ENCODE data around the gene GPC4.

GPC4 gene

DNA sequence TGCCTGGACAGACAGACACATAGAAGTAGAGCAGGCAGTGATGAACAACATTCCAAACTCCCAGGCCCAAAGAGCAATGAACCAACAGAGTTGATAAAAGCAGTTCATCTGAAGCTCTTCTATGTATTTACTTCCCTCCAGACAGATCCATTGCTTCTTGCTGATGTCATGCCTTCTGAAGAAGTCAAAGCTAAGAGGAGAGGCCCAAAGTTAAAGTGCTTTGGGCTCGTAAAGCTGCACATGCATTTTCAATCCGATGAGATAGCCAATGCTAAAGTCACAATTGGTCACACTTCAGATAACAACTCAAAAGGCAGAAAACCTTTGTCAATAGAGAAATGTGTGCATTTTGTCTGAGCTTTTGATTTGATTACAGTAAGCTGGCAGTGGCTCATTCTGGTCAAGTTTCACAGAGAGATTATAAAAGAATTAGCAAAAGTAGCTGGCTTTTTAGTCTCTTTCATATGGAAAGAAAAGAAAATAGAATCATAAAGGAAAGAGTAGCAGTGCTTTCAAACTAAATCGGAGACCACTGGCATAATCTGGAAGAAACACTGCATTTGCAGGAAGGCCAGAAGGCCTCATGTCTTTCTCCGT lies 82.0 kb downstream of the GPC4 start:
- TF ChIP-seq, protein P1, sequence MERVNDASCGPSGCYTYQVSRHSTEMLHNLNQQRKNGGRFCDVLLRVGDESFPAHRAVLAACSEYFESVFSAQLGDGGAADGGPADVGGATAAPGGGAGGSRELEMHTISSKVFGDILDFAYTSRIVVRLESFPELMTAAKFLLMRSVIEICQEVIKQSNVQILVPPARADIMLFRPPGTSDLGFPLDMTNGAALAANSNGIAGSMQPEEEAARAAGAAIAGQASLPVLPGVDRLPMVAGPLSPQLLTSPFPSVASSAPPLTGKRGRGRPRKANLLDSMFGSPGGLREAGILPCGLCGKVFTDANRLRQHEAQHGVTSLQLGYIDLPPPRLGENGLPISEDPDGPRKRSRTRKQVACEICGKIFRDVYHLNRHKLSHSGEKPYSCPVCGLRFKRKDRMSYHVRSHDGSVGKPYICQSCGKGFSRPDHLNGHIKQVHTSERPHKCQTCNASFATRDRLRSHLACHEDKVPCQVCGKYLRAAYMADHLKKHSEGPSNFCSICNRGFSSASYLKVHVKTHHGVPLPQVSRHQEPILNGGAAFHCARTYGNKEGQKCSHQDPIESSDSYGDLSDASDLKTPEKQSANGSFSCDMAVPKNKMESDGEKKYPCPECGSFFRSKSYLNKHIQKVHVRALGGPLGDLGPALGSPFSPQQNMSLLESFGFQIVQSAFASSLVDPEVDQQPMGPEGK (CRISPR knock-in tag; IDR thresholded peaks at IDR 0.05; ENCODE audit: borderline replicate concordance), result no peak
- no peak for TF ChIP-seq ZFP30 (CRISPR knock-in tag; IDR thresholded peaks at IDR 0.05)
- no peak for ATAC-seq

DNA sequence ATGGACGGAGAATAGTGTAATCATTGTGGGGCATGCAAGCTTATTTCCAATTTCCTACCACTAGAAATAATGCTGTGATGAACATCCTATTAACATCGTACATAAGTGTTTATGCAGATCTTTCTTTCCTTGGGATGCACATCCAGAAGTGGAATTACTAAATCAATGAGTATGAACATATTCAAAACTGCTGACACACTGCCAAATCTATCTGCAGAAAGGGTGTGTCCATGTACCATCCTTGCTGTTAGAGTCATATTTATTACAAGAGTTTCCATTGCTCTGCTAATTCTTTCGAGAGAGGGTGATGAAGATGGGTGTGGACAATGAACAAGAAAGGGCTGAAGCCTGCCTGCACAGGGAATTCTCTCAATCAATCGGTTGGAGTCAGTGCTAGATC lies 82.6 kb downstream of the GPC4 start:
- TF ChIP-seq GLIS3 (CRISPR knock-in tag; IDR thresholded peaks at IDR 0.05) (no peak), ISL1 (CRISPR knock-in tag; IDR thresholded peaks at IDR 0.05) (no peak), PPARA (CRISPR knock-in tag; IDR thresholded peaks at IDR 0.05; ENCODE audit: borderline replicate concordance) (no peak), ARNTL (CRISPR knock-in tag; IDR thresholded peaks at IDR 0.05; ENCODE audit: borderline replicate concordance, low read depth) (no peak), TOX (CRISPR knock-in tag; IDR thresholded peaks at IDR 0.05; ENCODE audit: borderline replicate concordance) (no peak), ZNF8 (CRISPR knock-in tag; IDR thresholded peaks at IDR 0.05) (no peak), ZNF565 (CRISPR knock-in tag; conservative IDR thresholded peaks at IDR 0.05; ENCODE audit: low read depth) (no peak), ESRRG (CRISPR knock-in tag; IDR thresholded peaks at IDR 0.05) (no peak), ZNF70 (CRISPR knock-in tag; IDR thresholded peaks at IDR 0.05) (no peak), SNAI2 (CRISPR knock-in tag; IDR thresholded peaks at IDR 0.05) (no peak), OSR1 (CRISPR knock-in tag; IDR thresholded peaks at IDR 0.05) (no peak), ZC3H10 (CRISPR knock-in tag; IDR thresholded peaks at IDR 0.05) (no peak), ZFP30 (CRISPR knock-in tag; IDR thresholded peaks at IDR 0.05) (no peak)
- TF ChIP-seq, protein P2, sequence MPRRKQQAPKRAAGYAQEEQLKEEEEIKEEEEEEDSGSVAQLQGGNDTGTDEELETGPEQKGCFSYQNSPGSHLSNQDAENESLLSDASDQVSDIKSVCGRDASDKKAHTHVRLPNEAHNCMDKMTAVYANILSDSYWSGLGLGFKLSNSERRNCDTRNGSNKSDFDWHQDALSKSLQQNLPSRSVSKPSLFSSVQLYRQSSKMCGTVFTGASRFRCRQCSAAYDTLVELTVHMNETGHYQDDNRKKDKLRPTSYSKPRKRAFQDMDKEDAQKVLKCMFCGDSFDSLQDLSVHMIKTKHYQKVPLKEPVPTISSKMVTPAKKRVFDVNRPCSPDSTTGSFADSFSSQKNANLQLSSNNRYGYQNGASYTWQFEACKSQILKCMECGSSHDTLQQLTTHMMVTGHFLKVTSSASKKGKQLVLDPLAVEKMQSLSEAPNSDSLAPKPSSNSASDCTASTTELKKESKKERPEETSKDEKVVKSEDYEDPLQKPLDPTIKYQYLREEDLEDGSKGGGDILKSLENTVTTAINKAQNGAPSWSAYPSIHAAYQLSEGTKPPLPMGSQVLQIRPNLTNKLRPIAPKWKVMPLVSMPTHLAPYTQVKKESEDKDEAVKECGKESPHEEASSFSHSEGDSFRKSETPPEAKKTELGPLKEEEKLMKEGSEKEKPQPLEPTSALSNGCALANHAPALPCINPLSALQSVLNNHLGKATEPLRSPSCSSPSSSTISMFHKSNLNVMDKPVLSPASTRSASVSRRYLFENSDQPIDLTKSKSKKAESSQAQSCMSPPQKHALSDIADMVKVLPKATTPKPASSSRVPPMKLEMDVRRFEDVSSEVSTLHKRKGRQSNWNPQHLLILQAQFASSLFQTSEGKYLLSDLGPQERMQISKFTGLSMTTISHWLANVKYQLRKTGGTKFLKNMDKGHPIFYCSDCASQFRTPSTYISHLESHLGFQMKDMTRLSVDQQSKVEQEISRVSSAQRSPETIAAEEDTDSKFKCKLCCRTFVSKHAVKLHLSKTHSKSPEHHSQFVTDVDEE (CRISPR knock-in tag; IDR thresholded peaks at IDR 0.05), result no peak
- TF ChIP-seq, protein P1 (CRISPR knock-in tag; IDR thresholded peaks at IDR 0.05; ENCODE audit: borderline replicate concordance), result no peak
- TF ChIP-seq, protein P3, sequence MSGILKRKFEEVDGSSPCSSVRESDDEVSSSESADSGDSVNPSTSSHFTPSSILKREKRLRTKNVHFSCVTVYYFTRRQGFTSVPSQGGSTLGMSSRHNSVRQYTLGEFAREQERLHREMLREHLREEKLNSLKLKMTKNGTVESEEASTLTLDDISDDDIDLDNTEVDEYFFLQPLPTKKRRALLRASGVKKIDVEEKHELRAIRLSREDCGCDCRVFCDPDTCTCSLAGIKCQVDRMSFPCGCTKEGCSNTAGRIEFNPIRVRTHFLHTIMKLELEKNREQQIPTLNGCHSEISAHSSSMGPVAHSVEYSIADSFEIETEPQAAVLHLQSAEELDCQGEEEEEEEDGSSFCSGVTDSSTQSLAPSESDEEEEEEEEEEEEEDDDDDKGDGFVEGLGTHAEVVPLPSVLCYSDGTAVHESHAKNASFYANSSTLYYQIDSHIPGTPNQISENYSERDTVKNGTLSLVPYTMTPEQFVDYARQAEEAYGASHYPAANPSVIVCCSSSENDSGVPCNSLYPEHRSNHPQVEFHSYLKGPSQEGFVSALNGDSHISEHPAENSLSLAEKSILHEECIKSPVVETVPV (CRISPR knock-in tag; IDR thresholded peaks at IDR 0.05), result no peak
- TF ChIP-seq, protein P4, sequence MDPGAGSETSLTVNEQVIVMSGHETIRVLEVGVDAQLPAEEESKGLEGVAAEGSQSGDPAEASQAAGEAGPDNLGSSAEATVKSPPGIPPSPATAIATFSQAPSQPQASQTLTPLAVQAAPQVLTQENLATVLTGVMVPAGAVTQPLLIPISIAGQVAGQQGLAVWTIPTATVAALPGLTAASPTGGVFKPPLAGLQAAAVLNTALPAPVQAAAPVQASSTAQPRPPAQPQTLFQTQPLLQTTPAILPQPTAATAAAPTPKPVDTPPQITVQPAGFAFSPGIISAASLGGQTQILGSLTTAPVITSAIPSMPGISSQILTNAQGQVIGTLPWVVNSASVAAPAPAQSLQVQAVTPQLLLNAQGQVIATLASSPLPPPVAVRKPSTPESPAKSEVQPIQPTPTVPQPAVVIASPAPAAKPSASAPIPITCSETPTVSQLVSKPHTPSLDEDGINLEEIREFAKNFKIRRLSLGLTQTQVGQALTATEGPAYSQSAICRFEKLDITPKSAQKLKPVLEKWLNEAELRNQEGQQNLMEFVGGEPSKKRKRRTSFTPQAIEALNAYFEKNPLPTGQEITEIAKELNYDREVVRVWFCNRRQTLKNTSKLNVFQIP (CRISPR knock-in tag; IDR thresholded peaks at IDR 0.05; ENCODE audit: borderline replicate concordance, low read depth), result no peak
- no peak for ATAC-seq

DNA sequence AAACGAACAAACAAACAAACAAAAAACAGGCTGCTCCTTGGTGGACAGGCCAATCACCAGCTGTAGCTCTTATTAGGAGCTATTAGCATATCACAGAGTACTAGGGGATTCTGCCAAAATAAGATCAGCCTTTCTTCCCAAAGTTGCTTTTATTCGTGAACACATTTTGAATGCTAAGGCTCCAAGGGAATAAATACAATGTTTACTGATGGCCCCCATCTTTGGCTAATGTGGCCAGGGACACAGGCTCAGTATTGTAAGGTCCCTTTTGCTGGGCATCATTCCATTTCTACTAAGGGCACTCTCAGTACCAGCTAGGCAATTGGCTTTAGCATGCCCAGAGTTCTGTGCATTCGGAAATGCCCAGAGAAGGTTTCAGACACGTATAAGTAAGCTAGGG lies 84.3 kb downstream of the GPC4 start:
- no peak for ATAC-seq
- TF ChIP-seq ISL1 (CRISPR knock-in tag; IDR thresholded peaks at IDR 0.05) (no peak), ZNF8 (CRISPR knock-in tag; IDR thresholded peaks at IDR 0.05) (no peak), ZFP30 (CRISPR knock-in tag; IDR thresholded peaks at IDR 0.05) (no peak), TCF4 (CRISPR knock-in tag; IDR thresholded peaks at IDR 0.05; ENCODE audit: borderline replicate concordance) (no peak), ZFP3 (CRISPR knock-in tag; IDR thresholded peaks at IDR 0.05) (no peak), CSDC2 (CRISPR knock-in tag; IDR thresholded peaks at IDR 0.05) (no peak), BACH2 (CRISPR knock-in tag; IDR thresholded peaks at IDR 0.05; ENCODE audit: borderline replicate concordance) (no peak), SNAI2 (CRISPR knock-in tag; IDR thresholded peaks at IDR 0.05) (no peak)
- TF ChIP-seq, protein P4 (CRISPR knock-in tag; IDR thresholded peaks at IDR 0.05; ENCODE audit: borderline replicate concordance, low read depth), result no peak
- TF ChIP-seq, protein P1 (CRISPR knock-in tag; IDR thresholded peaks at IDR 0.05; ENCODE audit: borderline replicate concordance), result no peak
